Tibial artery (tissue), 4 donors: ENCODE results near the gene MESP1.

Experiments
- DNase-seq, 2 donors: peaks; one replicate each; pipeline ENCODE4 v3.0.0-alpha.2; 2019
- H3K27ac ChIP-seq, 2 donors: fragments of 200-600 bp; sonication (generic) in 1 of 2; 1 replicate in 1 of 2; 2 replicates in 1 of 2; pipeline ENCODE4 v1.5.1; 2018 to 2019; ENCODE audit warnings: mild to moderate bottlenecking in 1 of 2
- H3K27me3 ChIP-seq, 2 donors: fragments of 200-600 bp; sonication (generic) in 1 of 2; one replicate each; pipeline versions ENCODE4 v1.5.1 to v1.6.0; 2016 to 2019
- H3K36me3 ChIP-seq, 3 donors: fragments of 200-600 bp; sonication (generic) in 2 of 3; one replicate each; pipeline ENCODE4 v1.5.1; 2016 to 2019; ENCODE audit warnings: mild to moderate bottlenecking in 2 of 3
- H3K4me1 ChIP-seq, 4 donors: fragments of 200-600 bp; sonication (generic) in 2 of 4; 1 replicate in 3 of 4; 2 replicates in 1 of 4; pipeline ENCODE4 v1.5.1; 2016 to 2019
- H3K4me3 ChIP-seq, 2 donors: fragments of 200-600 bp; sonication (generic) in 1 of 2; 1 replicate in 1 of 2; 2 replicates in 1 of 2; pipeline ENCODE4 v1.5.1; 2018 to 2019; ENCODE audit warnings: mild to moderate bottlenecking in 2 of 2
- H3K9me3 ChIP-seq, 3 donors: fragments of 200-600 bp; sonication (generic) in 1 of 3; one replicate each; pipeline ENCODE4 v1.5.1; 2016 to 2019
- CTCF ChIP-seq, 2 experiments: fragments of 200-600 bp in 1 of 2; fragments of 450-650 bp in 1 of 2; IDR thresholded peaks; one replicate each; pipeline ENCODE4 v1.5.1; 2017 to 2019; ENCODE audit warnings: antibody characterized with exemption in 2 of 2, mild to moderate bottlenecking in 1 of 2, moderate library complexity in 1 of 2
- intact Hi-C: fragments of 100-400 bp; cut with DNase I; formaldehyde crosslinking; loops from one replicate; pipeline ENCODE4 v1.15.0; 2023; ENCODE audit warnings: low total_unique reads

The MESP1 gene

DNA sequence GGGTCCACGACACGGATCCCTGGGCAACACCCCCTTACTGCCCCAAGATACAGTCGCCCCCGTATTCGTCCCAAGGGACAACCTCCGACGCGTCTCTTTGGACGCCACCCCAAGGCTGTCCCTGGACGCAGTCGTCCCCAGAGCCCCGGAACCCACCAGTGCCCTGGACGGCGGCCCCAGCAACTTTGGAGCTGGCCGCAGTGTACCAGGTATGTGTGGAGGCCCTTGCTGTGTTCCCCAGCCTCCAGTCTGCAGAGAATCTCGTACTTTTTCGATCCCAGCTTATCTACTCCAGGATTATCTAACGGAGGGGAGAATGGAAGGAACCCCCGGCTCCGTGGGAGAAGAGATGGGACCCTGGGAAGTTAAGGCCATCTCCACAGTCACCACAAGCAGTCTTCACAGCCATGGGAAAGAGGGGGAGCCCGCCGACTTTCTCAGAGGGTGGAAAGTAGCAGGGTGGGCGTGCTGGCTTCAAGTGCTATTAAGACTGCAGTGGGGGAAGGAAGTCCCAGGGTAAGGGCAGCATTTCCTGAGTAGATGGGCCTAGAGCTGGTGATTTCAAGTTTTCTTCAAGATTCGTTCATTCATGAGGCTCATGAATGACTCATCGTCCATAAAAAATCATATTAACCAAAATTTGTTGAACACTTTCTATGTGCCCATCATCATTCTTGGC lies 26.2 kb upstream of the MESP1 start:
- no peak for TF ChIP-seq CTCF (IDR thresholded peaks at IDR 0.05)
- Histone ChIP-seq H3K4me3 (peak overlapping the region; percentile 47 to 53), H3K27ac (peak overlapping the region; percentile 41 to 51), H3K9me3 (no peaks in the 10 kb centered on the region), H3K36me3 (no peaks in the 10 kb centered on the region), H3K27me3 (no peaks in the 10 kb centered on the region), H3K4me1 (peaks cover 0 to 30% (median 10%) of the 10 kb centered on the region in 4 donors)
- intact Hi-C loops: no loop called here
- no peak for DNase-seq

DNA sequence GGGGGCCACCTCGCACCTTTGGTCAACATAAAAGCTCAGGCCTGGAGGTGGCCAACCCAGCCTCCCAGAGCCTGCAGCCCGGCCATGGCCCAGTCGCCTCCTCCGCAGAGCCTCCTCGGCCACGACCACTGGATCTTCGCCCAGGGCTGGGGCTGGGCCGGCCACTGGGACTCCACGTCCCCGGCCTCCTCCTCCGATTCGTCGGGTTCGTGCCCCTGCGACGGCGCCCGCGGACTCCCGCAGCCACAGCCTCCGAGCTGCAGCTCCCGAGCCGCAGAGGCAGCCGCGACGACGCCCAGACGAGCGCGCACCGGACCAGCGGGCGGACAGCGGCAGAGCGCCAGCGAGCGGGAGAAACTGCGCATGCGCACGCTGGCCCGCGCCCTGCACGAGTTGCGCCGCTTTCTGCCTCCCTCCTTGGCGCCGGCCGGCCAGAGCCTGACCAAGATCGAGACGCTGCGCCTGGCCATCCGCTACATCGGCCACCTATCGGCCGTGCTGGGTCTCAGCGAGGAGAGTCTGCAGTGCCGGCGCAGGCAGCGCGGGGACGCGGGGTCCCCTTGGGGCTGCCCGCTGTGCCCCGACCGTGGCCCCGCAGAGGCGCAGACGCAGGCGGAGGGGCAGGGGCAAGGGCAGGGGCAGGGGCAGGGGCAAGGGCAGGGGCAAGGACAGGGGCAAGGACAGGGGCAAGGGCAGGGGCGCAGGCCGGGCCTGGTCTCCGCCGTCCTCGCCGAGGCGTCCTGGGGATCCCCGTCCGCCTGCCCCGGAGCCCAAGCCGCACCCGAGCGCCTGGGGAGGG lies 25.4 kb upstream of the MESP1 start, which contains the start of gene MESP2:
TSS of gene MESP2 (plus strand) at position 59 of the 799 bp plus-strand sequence. CDS start at position 85, 26 bp downstream.
- Histone ChIP-seq H3K36me3 (no peaks in the 10 kb centered on the region), H3K27ac (peak within 1 kb of the TSS; percentile 41 to 51)
- intact Hi-C loops: no loop called here

DNA sequence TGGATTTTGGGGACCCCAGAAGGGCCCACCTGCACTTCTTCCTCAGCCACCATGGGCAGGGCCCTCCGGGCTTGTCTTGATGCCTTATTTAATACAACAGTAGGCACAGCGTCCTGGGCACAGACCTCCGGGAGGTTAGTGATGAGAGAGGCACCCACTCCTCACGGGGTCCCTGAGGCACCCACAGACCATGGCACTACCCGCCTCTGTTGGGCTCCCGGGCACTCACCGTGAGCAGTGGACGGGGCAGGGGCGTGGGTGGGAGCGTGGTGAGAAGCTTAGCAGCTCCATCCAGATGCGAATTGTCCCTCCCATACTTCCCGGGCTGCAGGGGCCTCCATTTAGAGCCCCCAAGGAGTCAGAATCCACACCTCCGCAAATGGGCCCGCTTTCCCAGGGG lies 24.8 kb upstream of the MESP1 start:
- intact Hi-C loops: no loop called here
- Histone ChIP-seq H3K27ac (peak overlapping the region in 1 of 2 donors; percentile 51), H3K27me3 (no peaks in the 10 kb centered on the region), H3K4me1 (peaks cover 0 to 30% (median 10%) of the 10 kb centered on the region in 4 donors), H3K9me3 (no peaks in the 10 kb centered on the region), H3K36me3 (no peaks in the 10 kb centered on the region), H3K4me3 (peak overlapping the region; percentile 47 to 53)
- no peak for DNase-seq
- TF ChIP-seq CTCF (IDR thresholded peaks at IDR 0.05): no peak

More for the DNA sequence above, 25.4 kb upstream of the MESP1 start, which contains the start of gene MESP2:
- Histone ChIP-seq H3K4me1 (peaks cover 0 to 30% (median 10%) of the 10 kb centered on the region in 4 donors), H3K27me3 (no peaks in the 10 kb centered on the region), H3K9me3 (no peaks in the 10 kb centered on the region), H3K4me3 (peak within 1 kb of the TSS; percentile 47 to 53)
- DNase-seq: peak; percentile 84 to 92
- peak; percentile 44 to 59 for TF ChIP-seq CTCF (IDR thresholded peaks at IDR 0.05)

- TF ChIP-seq CTCF (IDR thresholded peaks at IDR 0.05): no peak
- no peak overlapping the region for H3K4me3 ChIP-seq
- H3K27ac ChIP-seq: no peak overlapping the region
- peaks cover 0 to 30% (median 10%) of the 10 kb centered on the region in 4 donors for H3K4me1 ChIP-seq
- H3K36me3 ChIP-seq: no peaks in the 10 kb centered on the region
- no peaks in the 10 kb centered on the region for H3K27me3 ChIP-seq
- no peak for DNase-seq
- intact Hi-C loops: no loop called here
- no peaks in the 10 kb centered on the region for H3K9me3 ChIP-seq
Measured at GRCh38 chr15:89774492-89774891, 23.4 kb upstream of the MESP1 start.

GRCh38 chr15:89772932-89773583 lies 22.0 kb upstream of the MESP1 start:
- Histone ChIP-seq H3K27ac (no peak overlapping the region), H3K4me1 (peaks cover 0 to 30% (median 10%) of the 10 kb centered on the region in 4 donors), H3K9me3 (no peaks in the 10 kb centered on the region), H3K4me3 (no peak overlapping the region), H3K27me3 (no peaks in the 10 kb centered on the region), H3K36me3 (no peaks in the 10 kb centered on the region)
- intact Hi-C loops: no loop called here
- no peak for TF ChIP-seq CTCF (IDR thresholded peaks at IDR 0.05)
- DNase-seq: no peak
